Measurements from ENCODE around the gene ZFYVE27. TPM values are rescaled to one million over a fixed set of nuclear protein-coding genes. Genes with fewer than 3 reads are reported as not detected.

Gene ZFYVE27
- total RNA-seq, 2 experiments from 2014 or later = 24.0 to 33.0 TPM

DNA sequence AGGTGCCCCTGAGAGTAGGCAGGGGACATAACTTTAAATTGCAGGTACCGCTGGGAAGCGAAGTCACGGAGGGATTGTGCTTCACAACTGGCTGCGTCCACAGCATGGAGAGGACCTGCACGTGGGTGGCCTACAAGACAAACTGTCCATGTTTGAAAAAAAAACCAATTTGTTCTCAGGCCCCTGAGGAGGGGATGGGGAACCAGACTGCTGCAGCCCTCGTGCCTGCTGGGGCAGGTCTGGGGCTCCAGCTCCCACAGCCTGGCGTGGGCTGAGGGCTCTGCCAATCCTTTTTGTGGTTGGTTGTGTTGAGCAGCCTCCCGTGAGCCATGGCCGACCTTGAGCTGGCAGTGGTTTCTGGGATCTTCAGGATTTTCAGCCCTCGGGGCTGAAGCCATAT, 25.1 kb downstream of the ZFYVE27 start:
- TF ChIP-seq CTCF (conservative IDR thresholded peaks at IDR 0.05; ENCODE audit: low read length) (no peak), EZH2phosphoT487 (IDR thresholded peaks at IDR 0.05; ENCODE audit: borderline replicate concordance, low read depth, low read length) (no peak)
- CTCF ChIA-PET (ENCODE audit: unreplicated experiment) = no interaction called here

DNA sequence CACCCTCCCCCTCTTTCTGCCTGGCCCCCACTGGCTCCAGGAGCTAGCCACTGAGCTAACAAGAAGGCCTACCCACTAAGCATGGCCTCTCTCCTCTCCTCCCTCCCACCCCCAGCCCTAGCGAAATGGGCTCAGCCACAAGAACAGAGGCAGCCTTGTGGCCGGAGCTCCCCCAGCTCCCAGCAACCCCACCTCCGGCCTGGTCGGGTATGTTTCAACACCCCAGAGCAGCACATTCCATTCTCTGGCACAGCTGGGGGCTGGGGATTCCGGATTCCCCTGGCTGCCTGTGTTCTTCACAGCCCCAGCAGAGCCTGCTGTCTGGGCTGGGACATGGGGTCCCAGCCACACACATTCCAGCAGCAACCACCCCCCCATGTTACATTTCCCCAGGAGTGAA, 25.9 kb downstream of the ZFYVE27 start:
- ChIA-PET CTCF (ENCODE audit: unreplicated experiment) (interaction anchor here (0.6 kb wide), 1 partner anchor 146 kb away, joined by 4 read pairs; no protein-coding TSS in a partner anchor), POLR2A (interaction anchor here (0.6 to 1.1 kb wide), 4 partner anchors 11 to 1523 kb away, joined by 3 to 5 read pairs (median 4); partner anchors contain the start of gene AVPI1)
- no TSS peak for BruUV-seq (replicated peaks)

More for the DNA sequence above, 25.1 kb downstream of the ZFYVE27 start:
- Histone ChIP-seq H3K4me3 (ENCODE audit: low read depth, low read length, poor library complexity, severe bottlenecking) (no peak overlapping the region), H3K9me3 (ENCODE audit: low read length) (no peaks in the 10 kb centered on the region), H3K36me3 (ENCODE audit: insufficient read depth, low read length) (peaks cover 27% of the 10 kb centered on the region; the same call in 1 of the 2 replicates), H3K9me2 (ENCODE audit: insufficient read depth, low read length) (no peaks in the 10 kb centered on the region), H3K4me1 (ENCODE audit: insufficient read depth, low read length, poor library complexity, severe bottlenecking) (peaks cover 34% of the 10 kb centered on the region), H3K79me2 (ENCODE audit: insufficient read depth, low read depth, low read length) (no peaks in the 10 kb centered on the region), H4K20me1 (ENCODE audit: insufficient read depth, low read length) (no peaks in the 10 kb centered on the region), H3K4me2 (ENCODE audit: low read length) (no peak overlapping the region), H2AFZ (ENCODE audit: low read length) (no peak overlapping the region), H3K27ac (ENCODE audit: low read depth, low read length, poor library complexity, severe bottlenecking) (no peak overlapping the region)
- intact Hi-C loops (cut with micrococcal nuclease; ENCODE audit: unreplicated experiment) = no loop called here
- DNase-seq (ENCODE audit: low spot score) = no peak
- no TSS peak for BruUV-seq (replicated peaks)
- POLR2A ChIA-PET = no interaction called here

More for the DNA sequence above, 25.9 kb downstream of the ZFYVE27 start:
- Histone ChIP-seq H4K20me1 (ENCODE audit: insufficient read depth, low read length) (no peaks in the 10 kb centered on the region), H3K9me2 (ENCODE audit: insufficient read depth, low read length) (no peaks in the 10 kb centered on the region), H3K9me3 (ENCODE audit: low read length) (no peaks in the 10 kb centered on the region), H3K4me1 (ENCODE audit: insufficient read depth, low read length, poor library complexity, severe bottlenecking) (peaks cover 34% of the 10 kb centered on the region), H3K79me2 (ENCODE audit: insufficient read depth, low read depth, low read length) (no peaks in the 10 kb centered on the region), H3K27ac (ENCODE audit: low read depth, low read length, poor library complexity, severe bottlenecking) (no peak overlapping the region), H2AFZ (ENCODE audit: low read length) (no peak overlapping the region), H3K36me3 (ENCODE audit: insufficient read depth, low read length) (peaks cover 20% of the 10 kb centered on the region; the same call in 1 of the 2 replicates), H3K4me3 (ENCODE audit: low read depth, low read length, poor library complexity, severe bottlenecking) (no peak overlapping the region), H3K4me2 (ENCODE audit: low read length) (no peak overlapping the region)
- no peak for DNase-seq (ENCODE audit: low spot score)
- intact Hi-C loops (cut with micrococcal nuclease; ENCODE audit: unreplicated experiment) = no loop called here
- TF ChIP-seq CTCF (conservative IDR thresholded peaks at IDR 0.05; ENCODE audit: low read length) (no peak), EZH2phosphoT487 (IDR thresholded peaks at IDR 0.05; ENCODE audit: borderline replicate concordance, low read depth, low read length) (no peak)

All from OCI-LY7 (cell line).